ENCODE measurements around the gene VPREB1.

DNA sequence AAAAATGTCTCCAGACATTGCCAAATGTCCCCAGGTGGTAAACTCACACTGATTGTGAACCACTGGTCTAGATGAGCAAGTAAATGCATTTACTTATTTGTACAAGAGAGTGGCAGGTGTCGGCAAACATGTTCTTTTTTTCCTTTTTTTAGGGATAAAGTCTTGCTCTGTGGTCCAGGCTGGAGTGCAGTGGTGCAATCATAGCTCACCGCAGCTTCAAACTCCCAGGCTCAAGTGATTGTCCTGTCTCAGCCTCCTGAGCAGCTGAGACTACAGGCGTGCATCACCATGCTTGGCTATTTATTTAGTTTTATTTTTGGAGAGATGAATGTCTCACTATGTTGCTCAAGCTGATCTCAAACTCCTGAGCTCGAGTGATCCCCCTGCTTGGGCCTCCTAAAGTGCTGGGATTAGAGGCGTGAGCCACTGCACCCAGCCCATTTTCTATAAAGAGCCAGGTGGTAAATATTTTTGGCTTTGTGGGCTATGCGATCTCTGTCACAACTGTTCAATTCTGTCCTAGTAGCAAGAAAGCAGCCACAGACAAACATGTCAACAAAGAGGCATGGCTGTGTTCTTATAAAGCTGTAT is 1.4 kb downstream of the VPREB1 start:
- TF ChIP-seq, protein P1, sequence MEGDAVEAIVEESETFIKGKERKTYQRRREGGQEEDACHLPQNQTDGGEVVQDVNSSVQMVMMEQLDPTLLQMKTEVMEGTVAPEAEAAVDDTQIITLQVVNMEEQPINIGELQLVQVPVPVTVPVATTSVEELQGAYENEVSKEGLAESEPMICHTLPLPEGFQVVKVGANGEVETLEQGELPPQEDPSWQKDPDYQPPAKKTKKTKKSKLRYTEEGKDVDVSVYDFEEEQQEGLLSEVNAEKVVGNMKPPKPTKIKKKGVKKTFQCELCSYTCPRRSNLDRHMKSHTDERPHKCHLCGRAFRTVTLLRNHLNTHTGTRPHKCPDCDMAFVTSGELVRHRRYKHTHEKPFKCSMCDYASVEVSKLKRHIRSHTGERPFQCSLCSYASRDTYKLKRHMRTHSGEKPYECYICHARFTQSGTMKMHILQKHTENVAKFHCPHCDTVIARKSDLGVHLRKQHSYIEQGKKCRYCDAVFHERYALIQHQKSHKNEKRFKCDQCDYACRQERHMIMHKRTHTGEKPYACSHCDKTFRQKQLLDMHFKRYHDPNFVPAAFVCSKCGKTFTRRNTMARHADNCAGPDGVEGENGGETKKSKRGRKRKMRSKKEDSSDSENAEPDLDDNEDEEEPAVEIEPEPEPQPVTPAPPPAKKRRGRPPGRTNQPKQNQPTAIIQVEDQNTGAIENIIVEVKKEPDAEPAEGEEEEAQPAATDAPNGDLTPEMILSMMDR (IDR thresholded peaks at IDR 0.05), result no peak
- no peak for TF ChIP-seq ZFX (IDR thresholded peaks at IDR 0.05; ENCODE audit: borderline replicate concordance)

All from 22Rv1 (cell line).